ENCODE measurements around the gene ORM2. TPM values are rescaled to one million over a fixed set of nuclear protein-coding genes. Genes with fewer than 3 reads are reported as not detected.
"Not testable (repeated sequence)": the region's sequence is repeated elsewhere in the genome, so short reads cannot be mapped to it uniquely, and the experiment has no call there.

Gene ORM2
- total RNA-seq, 1 experiment from 2014 or later: not detected

- DNase-seq (ENCODE audit: low spot score): no peak
- in situ Hi-C loops (cut with HindIII; ENCODE audit: low sequenced_read_pairs): no loop called here
Measured at GRCh38 chr9:114311571-114312512, 17.8 kb upstream of the ORM2 start.

- in situ Hi-C loops (cut with HindIII; ENCODE audit: low sequenced_read_pairs): no loop called here
- no peak for DNase-seq (ENCODE audit: low spot score)
Measured at GRCh38 chr9:114312513-114312875, 17.2 kb upstream of the ORM2 start.

DNA sequence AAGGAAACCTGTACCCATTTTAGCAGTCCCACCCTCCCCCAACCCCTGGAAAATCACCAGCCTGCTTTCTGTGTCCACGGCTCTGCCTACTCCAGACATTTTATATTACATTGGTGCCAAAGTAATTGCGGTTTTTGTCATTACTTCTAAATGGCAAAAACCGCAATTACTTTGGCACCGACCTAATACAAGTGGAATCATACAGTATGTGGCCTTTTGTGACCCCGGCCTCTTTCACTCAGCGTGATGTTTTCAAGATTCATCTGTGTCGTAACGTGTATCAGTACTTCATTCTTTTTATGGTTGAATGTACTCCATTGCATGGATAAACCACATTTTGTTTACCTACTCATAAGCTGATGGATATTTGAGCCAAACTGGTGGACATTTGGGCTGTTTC lies 16.5 kb upstream of the ORM2 start:
- no peak for DNase-seq (ENCODE audit: low spot score)
- in situ Hi-C loops (cut with HindIII; ENCODE audit: low sequenced_read_pairs): no loop called here

DNA sequence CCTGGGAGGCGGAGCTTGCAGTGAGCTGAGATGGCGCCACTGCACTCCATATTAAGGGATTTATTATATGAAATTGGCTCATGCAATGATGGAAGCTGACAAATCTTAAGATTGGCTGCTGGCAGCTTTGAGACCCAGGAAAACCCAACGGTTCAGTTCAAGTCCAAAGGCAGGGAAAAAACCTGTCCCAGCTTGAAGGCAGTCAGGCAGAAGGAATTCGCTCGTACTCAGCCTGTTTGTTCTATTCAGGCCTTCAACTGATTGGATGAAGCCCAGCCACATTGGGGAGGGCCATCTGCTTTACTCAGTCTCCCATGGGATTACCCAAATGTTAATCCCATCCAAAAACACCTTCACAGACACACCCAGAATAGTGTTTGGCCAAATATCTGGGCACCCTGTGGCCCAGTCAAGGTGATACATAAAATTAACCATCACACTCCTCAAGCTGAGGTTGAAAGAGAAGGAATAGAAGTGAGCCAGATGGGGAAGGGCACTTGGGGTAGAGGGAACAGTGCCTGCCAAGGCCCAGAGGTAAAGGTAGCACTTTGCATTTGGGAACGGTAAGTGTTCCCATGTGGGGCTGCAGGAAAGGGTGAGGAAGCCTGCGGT lies 15.3 kb upstream of the ORM2 start:
- peak; percentile 47 for DNase-seq (ENCODE audit: low spot score)
- in situ Hi-C loops (cut with HindIII; ENCODE audit: low sequenced_read_pairs): no loop called here

DNA sequence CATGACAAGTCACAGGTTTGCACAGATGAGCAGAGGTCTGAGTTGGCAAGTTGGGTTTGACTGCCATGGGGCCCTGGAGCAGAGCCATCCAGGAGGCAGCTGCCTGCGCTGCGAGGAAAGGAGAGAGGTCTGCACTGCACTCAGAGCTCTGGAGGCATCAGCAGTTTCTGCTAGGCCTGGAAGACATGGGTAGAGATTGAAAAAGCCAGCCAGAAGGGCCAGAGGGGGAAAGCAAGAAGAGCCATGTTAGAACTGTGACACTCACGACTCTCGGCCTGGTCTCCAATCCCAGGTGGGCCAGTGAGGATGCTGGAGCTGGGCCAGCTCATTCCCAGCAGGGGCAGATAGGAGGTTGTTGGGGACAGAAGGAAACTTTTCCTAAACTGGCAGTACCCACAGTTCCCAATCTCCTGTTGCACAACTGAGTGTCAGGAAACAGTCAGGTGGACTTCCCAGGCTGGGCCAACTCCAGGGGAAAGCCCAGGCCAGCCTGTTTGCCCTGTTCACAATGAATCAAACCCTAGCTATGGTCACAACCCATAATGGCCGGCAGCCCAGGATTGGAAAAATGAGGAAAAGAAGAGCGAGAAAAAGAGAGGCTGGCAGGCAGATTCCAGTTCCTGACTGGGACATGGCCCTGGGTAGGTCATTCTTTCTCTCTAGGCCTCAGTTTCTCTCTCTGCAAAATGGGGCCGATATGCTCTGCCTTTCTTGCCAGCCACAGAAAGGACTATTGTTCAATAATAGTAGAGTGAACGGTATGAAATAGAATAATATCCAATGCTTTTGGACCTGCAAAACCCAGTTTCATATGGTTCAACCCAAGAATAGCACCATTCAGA lies 14.6 kb upstream of the ORM2 start:
- no peak for DNase-seq (ENCODE audit: low spot score)
- in situ Hi-C loops (cut with HindIII; ENCODE audit: low sequenced_read_pairs): no loop called here

DNA sequence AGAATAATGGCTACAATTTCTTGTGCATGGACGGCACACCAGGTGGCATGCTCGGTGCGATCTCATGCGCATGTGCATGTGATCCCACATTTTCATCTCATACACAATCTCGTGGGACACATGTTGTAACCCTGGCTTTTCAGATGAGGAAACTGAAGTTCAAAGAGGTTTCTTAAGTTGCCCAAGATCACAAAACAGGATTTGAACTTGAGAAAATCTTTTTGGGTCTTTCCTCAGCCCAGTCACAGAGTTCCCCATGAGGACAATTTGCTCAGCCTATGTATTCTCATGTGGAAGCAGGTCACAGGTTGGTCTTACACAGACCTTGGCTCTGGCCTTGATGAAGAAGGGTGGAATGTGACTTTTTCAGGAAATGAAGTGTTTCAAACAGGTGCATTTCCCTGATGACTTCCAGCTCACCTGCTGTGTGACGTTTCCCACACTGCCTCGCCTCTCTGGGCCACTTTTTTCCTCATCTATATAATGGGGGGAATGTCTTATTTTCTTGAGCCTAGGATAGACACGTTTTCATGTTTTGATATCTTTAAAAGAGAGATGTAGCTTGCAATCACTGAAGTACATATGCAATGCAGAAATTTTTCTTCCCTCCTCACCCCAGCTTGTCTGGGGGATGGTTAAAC lies 13.8 kb upstream of the ORM2 start:
- in situ Hi-C loops (cut with HindIII; ENCODE audit: low sequenced_read_pairs): no loop called here
- no peak for DNase-seq (ENCODE audit: low spot score)

DNA sequence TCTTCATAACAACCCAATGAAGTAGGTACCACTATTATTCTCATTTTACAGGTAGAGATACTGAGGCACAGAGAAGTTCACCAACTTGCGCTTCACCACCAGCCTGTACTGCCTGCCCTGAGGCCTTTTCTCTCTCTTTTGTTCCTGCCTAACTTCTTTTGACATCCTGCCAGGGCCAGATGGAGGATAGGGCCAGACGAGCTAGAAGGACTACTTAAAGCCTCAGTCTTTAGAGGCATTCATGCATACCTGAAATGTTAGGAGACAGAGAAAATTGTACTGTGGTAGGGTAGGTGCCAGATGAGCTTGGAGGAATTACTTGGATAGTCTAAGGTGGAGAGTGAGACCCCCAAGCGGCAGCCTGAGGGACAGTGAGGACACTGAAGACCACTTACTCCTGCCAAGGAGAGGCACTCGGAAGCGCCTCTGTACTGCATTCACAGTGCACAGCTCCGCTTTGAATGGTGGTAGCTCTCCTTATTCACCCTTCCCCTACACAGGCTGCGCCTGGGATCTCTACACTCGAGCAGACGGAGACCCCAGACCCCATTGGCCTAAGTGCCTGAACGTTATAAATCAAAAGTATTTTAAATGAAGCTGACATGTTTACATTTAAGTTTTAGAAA lies 13.0 kb upstream of the ORM2 start:
- in situ Hi-C loops (cut with HindIII; ENCODE audit: low sequenced_read_pairs): no loop called here
- DNase-seq (ENCODE audit: low spot score): peak; percentile 27

DNA sequence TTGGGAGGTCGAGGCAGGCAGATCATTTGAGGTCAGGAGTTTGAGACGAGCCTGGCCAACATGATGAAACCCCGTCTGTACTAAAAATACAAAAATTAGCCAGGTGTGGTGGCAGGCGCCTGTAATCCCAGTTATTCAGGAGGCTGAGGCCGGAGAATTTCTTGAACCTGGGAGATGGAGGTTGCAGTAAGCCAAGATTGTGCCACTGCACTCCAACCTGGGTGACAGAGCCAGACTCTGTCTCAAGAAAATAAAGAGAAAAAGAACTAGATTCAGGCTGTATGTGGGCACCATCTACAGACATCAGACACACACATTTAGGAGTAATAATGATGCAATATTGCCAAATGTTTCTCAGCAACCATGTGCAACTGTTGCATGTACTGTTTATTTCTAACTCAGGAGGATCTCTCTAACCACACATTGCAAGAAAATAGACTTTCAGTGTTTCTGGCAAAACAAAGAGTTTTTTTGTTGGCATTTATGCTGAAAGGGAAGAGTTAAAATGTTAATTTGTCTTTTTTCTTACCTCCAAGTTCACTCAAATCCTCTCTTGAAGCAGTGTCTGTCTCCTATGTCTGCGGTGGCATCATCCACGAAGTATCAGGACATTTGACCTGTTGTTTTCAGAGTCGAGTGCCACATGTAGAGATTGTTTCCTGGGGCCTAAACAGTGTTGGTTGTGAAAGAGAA lies 11.9 kb upstream of the ORM2 start:
- no peak for DNase-seq (ENCODE audit: low spot score)
- in situ Hi-C loops (cut with HindIII; ENCODE audit: low sequenced_read_pairs): no loop called here

DNA sequence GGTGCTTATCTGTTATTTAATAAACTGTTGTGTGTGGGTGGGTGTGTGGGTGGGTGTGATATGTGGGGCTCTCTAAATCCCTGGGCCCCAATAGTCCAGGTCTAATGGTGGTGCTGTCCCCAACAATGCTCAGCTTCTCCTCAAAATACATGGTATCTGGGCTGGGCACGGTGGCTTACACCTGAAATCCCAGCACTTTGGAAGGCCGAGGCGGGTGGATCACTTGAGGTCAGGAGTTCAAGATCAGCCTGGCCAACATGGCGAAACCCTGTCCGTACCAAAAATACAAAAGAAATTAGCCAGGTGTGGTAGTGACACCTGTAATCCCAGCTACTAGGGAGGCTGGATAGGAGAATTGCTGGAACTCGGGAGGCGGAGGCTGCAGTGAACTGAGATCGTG lies 11.3 kb upstream of the ORM2 start:
- in situ Hi-C loops (cut with HindIII; ENCODE audit: low sequenced_read_pairs): no loop called here
- no peak for DNase-seq (ENCODE audit: low spot score)

- no peak for DNase-seq (ENCODE audit: low spot score)
- in situ Hi-C loops (cut with HindIII; ENCODE audit: low sequenced_read_pairs): no loop called here
Measured at GRCh38 chr9:114319147-114319546, 10.5 kb upstream of the ORM2 start.

DNA sequence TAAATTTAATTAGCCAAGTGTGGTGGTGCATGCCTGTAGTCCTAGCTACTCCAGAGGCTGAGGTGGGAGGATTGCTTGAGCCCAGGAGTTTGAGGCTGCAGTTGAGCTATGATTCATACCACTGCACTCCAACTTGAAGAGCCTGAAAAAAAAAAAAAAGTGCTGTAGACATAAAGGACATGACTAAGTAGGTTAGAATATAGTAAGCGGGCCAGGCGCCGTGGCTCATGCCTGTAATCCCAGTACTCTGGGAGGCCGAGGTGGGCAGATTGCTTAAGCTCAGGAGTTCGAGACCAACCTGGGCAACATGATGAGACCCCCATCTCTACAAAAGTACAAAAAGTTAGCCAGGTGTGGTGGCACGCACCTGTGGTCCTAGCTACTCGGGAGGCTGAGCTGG lies 9.0 kb upstream of the ORM2 start:
- not testable (repeated sequence) for DNase-seq (ENCODE audit: low spot score)

GRCh38 chr9:114321759-114322158 lies 7.9 kb upstream of the ORM2 start:
- in situ Hi-C loops (cut with HindIII; ENCODE audit: low sequenced_read_pairs): no loop called here
- DNase-seq (ENCODE audit: low spot score): no peak

More for the DNA sequence above, 9.0 kb upstream of the ORM2 start:
- in situ Hi-C loops (cut with HindIII; ENCODE audit: low sequenced_read_pairs): not testable (repeated sequence)

GRCh38 chr9:114322160-114322818 lies 7.4 kb upstream of the ORM2 start:
- in situ Hi-C loops (cut with HindIII; ENCODE audit: low sequenced_read_pairs); DNase-seq (ENCODE audit: low spot score): not testable (repeated sequence)

- in situ Hi-C loops (cut with HindIII; ENCODE audit: low sequenced_read_pairs): not testable (repeated sequence)
Measured at GRCh38 chr9:114322831-114323531, 6.7 kb upstream of the ORM2 start, which contains the start of gene ORM1. ORM1 (plus strand) TSS chr9:114323098; CDS start chr9:114323134, 36 bp downstream.

GRCh38 chr9:114323849-114324248 lies 5.8 kb upstream of the ORM2 start:
- DNase-seq (ENCODE audit: low spot score); in situ Hi-C loops (cut with HindIII; ENCODE audit: low sequenced_read_pairs): not testable (repeated sequence)

More at GRCh38 chr9:114322831-114323531, 6.7 kb upstream of the ORM2 start, which contains the start of gene ORM1:
- DNase-seq (ENCODE audit: low spot score): not testable (repeated sequence)

GRCh38 chr9:114324492-114324891 lies 5.2 kb upstream of the ORM2 start:
- DNase-seq (ENCODE audit: low spot score): no peak
- in situ Hi-C loops (cut with HindIII; ENCODE audit: low sequenced_read_pairs): no loop called here

GRCh38 chr9:114324965-114325364 lies 4.7 kb upstream of the ORM2 start:
- in situ Hi-C loops (cut with HindIII; ENCODE audit: low sequenced_read_pairs): not testable (repeated sequence)

More at GRCh38 chr9:114324965-114325364, 4.7 kb upstream of the ORM2 start:
- DNase-seq (ENCODE audit: low spot score): not testable (repeated sequence)

Measured in G401 (cell line).